Smooth muscle cell (in vitro differentiated cells): ENCODE data around the gene LMOD3. TPM values are rescaled to one million over a fixed set of nuclear protein-coding genes. Genes with fewer than 3 reads are reported as not detected.
A peak's percentile ranks its signal among the peaks of the same experiment; 100 is the strongest.

Experiments
- DNase-seq: peaks from one replicate; lab custom pipeline; 2025; ENCODE audit not compliant: unreplicated experiment; lab: John Stamatoyannopoulos, UW
- H2AFZ ChIP-seq: fragments of 200-600 bp; sonication (generic); 2 replicates; pipeline ENCODE4 v1.6.0; 2016; ENCODE audit warnings: antibody characterized with exemption, low read depth, mild to moderate bottlenecking
- H3F3A ChIP-seq: fragments of 200-600 bp; sonication (generic); 2 replicates; pipeline ENCODE4 v1.6.0; 2017; ENCODE audit warnings: antibody characterized with exemption, low read depth
- H3K27ac ChIP-seq: fragments of 200-600 bp; sonication (generic); 2 replicates; pipeline ENCODE4 v1.5.1; 2016; ENCODE audit warnings: low read depth, mild to moderate bottlenecking
- H3K27me3 ChIP-seq: fragments of 200-600 bp; sonication (generic); 2 replicates; pipeline ENCODE4 v1.6.1; 2016; ENCODE audit warnings: low read depth, mild to moderate bottlenecking
- H3K36me3 ChIP-seq: fragments of 200-600 bp; sonication (generic); 2 replicates; pipeline ENCODE4 v1.5.1; 2016; ENCODE audit warnings: low read depth
- H3K4me1 ChIP-seq: fragments of 200-600 bp; sonication (generic); 2 replicates; pipeline ENCODE4 v1.5.1; 2016; ENCODE audit warnings: low read depth
- H3K4me2 ChIP-seq: fragments of 200-600 bp; sonication (generic); 2 replicates; pipeline ENCODE4 v1.6.0; 2016; ENCODE audit warnings: mild to moderate bottlenecking
- H3K4me3 ChIP-seq: fragments of 200-600 bp; sonication (generic); 2 replicates; pipeline ENCODE4 v1.5.1; 2016; ENCODE audit warnings: mild to moderate bottlenecking
- H3K79me2 ChIP-seq: fragments of 200-600 bp; sonication (generic); 2 replicates; pipeline ENCODE4 v1.6.0; 2016; ENCODE audit warnings: low read depth, mild to moderate bottlenecking
- H3K9ac ChIP-seq: fragments of 200-600 bp; sonication (generic); 2 replicates; pipeline ENCODE4 v1.6.0; 2016; ENCODE audit warnings: low read depth
- H3K9me3 ChIP-seq: fragments of 200-600 bp; sonication (generic); replicated peaks from 2 replicates; pipeline ENCODE4 v1.5.1; 2016; ENCODE audit warnings: low read depth
- H4K20me1 ChIP-seq: fragments of 200-600 bp; sonication (generic); 2 replicates; pipeline ENCODE4 v1.6.0; 2016; ENCODE audit warnings: low read depth
- WGBS: methylation state at CpG from one replicate; pipeline ENCODE4 v1.1.7; 2016; ENCODE audit warnings: low lambda C conversion rate; 5-methylcytosine and 5-hydroxymethylcytosine counted together
- polyA plus RNA-seq: library from polyadenylated mRNA; unstranded; fragments of >200 nt; fragmentation: Nextera tagmentation; extraction: Ambion mirVana; gene quantifications from 2 replicates; pipeline ENCODE4 v1.2.1, GENCODE V29; 2016
- total RNA-seq: library from RNA; depleted of rRNA; stranded (reverse); fragments of >200 nt; gene quantifications from 2 replicates; pipeline ENCODE4 v1.2.3, GENCODE V29; 2014
- TF ChIP-seq, protein P1 (sequence below): fragments of 200-600 bp; sonication (generic); IDR thresholded peaks from 2 replicates; pipeline ENCODE4 v1.5.1; 2017; ENCODE audit warnings: borderline replicate concordance, mild to moderate bottlenecking, antibody characterized with exemption; ENCODE audit not compliant: insufficient read depth, poor library complexity, severe bottlenecking

Gene LMOD3
- total and polyA plus RNA-seq, 2 experiments from 2014 or later = not detected

GRCh38 chr3:69084326-69085167 is 37.8 kb downstream of the LMOD3 start, which contains the start of gene ARL6IP5:
Gene ARL6IP5, plus strand, starts transcription at chr3:69084937. Its CDS starts 111 bp downstream, at chr3:69085048.
- peaks cover 32% of the 10 kb centered on the region for H3K79me2 ChIP-seq
- WGBS = 3% methylated on average over 32 of the region's 32 CpGs
- peaks cover 30% of the 10 kb centered on the region for H3F3A ChIP-seq
- H4K20me1 ChIP-seq = peaks cover 25% of the 10 kb centered on the region
- peak within 1 kb of the TSS; percentile 95 for H2AFZ ChIP-seq
- H3K4me2 ChIP-seq = peak within 1 kb of the TSS; percentile 92
- H3K27ac ChIP-seq = peak within 1 kb of the TSS; percentile 92
- peak within 1 kb of the TSS; percentile 81 for H3K9ac ChIP-seq
- no peaks in the 10 kb centered on the region for H3K9me3 ChIP-seq
- peaks cover 49% of the 10 kb centered on the region for H3K4me1 ChIP-seq
- no peaks in the 10 kb centered on the region for H3K36me3 ChIP-seq
- TF ChIP-seq, protein P1, sequence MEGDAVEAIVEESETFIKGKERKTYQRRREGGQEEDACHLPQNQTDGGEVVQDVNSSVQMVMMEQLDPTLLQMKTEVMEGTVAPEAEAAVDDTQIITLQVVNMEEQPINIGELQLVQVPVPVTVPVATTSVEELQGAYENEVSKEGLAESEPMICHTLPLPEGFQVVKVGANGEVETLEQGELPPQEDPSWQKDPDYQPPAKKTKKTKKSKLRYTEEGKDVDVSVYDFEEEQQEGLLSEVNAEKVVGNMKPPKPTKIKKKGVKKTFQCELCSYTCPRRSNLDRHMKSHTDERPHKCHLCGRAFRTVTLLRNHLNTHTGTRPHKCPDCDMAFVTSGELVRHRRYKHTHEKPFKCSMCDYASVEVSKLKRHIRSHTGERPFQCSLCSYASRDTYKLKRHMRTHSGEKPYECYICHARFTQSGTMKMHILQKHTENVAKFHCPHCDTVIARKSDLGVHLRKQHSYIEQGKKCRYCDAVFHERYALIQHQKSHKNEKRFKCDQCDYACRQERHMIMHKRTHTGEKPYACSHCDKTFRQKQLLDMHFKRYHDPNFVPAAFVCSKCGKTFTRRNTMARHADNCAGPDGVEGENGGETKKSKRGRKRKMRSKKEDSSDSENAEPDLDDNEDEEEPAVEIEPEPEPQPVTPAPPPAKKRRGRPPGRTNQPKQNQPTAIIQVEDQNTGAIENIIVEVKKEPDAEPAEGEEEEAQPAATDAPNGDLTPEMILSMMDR = no peak
- no peaks in the 10 kb centered on the region for H3K27me3 ChIP-seq
- peak within 1 kb of the TSS; percentile 91 for H3K4me3 ChIP-seq
- DNase-seq = peak; percentile 32

DNA sequence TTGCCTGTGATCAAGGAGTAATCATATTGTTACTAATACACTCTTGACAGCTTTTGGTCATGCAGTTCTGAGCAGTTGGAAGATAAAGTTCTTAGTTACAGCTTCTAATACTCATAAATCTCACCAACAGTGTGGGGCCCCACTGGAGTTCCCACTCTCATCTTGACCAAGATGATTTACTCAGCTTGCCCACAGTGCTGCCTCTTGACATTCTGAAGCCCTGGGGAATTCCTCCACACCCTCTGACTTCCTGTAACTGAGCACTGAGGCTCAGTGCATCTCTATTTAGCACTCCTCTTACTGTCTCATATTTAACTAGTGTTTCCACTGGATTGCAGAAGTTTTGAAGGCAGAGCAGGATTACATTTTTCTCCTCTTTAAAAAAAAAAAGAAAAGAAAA is 39.6 kb downstream of the LMOD3 start:
- TF ChIP-seq, protein P1 = no peak

DNA sequence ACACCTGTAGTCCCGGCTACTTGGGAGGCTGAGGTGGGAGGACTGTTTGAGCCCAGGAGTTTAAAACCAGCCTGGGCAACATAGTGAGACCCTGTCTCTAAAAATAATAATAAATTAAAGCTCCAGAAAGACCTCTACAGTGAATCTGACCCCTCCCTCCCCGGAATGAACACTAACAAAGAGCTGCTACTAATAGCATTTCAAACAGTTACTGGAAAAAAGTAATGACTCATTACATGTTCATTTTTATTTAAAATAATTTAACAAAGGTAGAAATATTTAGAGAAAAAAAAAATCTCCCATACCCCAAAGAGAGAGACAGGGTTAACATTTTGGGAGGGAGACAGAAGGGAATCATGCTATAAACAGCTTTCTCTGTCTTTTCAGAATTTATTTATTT is 40.0 kb downstream of the LMOD3 start:
- Histone ChIP-seq H3K27ac (peak overlapping the region; percentile 92), H3K27me3 (no peaks in the 10 kb centered on the region), H3K4me1 (peaks cover 45% of the 10 kb centered on the region), H3F3A (peaks cover 26% of the 10 kb centered on the region), H3K4me2 (peak overlapping the region; percentile 76), H2AFZ (no peak overlapping the region), H3K4me3 (no peak overlapping the region), H3K79me2 (peaks cover 35% of the 10 kb centered on the region), H4K20me1 (peaks cover 22% of the 10 kb centered on the region), H3K36me3 (no peaks in the 10 kb centered on the region), H3K9me3 (no peaks in the 10 kb centered on the region), H3K9ac (no peak overlapping the region)
- 64% methylated on average over 2 of the region's 2 CpGs for WGBS
- no peak for DNase-seq
- TF ChIP-seq, protein P1 = no peak

More for the DNA sequence above, 39.6 kb downstream of the LMOD3 start:
- Histone ChIP-seq H3K36me3 (no peaks in the 10 kb centered on the region), H3K79me2 (peaks cover 35% of the 10 kb centered on the region), H3F3A (peaks cover 30% of the 10 kb centered on the region), H3K27ac (peak overlapping the region; percentile 92), H3K4me1 (peaks cover 50% of the 10 kb centered on the region), H4K20me1 (peaks cover 25% of the 10 kb centered on the region), H3K4me2 (peak overlapping the region; percentile 76), H2AFZ (no peak overlapping the region), H3K4me3 (no peak overlapping the region), H3K27me3 (no peaks in the 10 kb centered on the region), H3K9ac (no peak overlapping the region), H3K9me3 (no peaks in the 10 kb centered on the region)
- peak; percentile 2 for DNase-seq
